Kidney epithelial cell (primary cell): ENCODE data around the gene WBP4. TPM values are rescaled to one million over a fixed set of nuclear protein-coding genes. Genes with fewer than 3 reads are reported as not detected.

Experiments used
- DNase-seq: peaks from one replicate; pipeline ENCODE4 v3.0.0-alpha.2; 2010; ENCODE audit warnings: low read depth
- H3K27me3 ChIP-seq: 2 replicates; pipeline ENCODE4 v1.6.0; 2011; ENCODE audit warnings: low read length; ENCODE audit not compliant: control insufficient read depth, insufficient read depth
- H3K36me3 ChIP-seq: 2 replicates; pipeline ENCODE4 v1.5.1; 2011; ENCODE audit warnings: low read length; ENCODE audit not compliant: control insufficient read depth, insufficient read depth
- H3K4me3 ChIP-seq: 2 replicates; pipeline ENCODE4 v1.5.1; 2011; ENCODE audit warnings: low read depth, mild to moderate bottlenecking, control low read depth, low read length
- total RNA-seq: library from RNA; depleted of rRNA; stranded (reverse); fragments of >200 nt; gene quantifications from 2 replicates; pipeline ENCODE4 v1.2.3, GENCODE V29; 2015
- TF ChIP-seq, protein P1 (sequence below): IDR thresholded peaks from 2 replicates; pipeline ENCODE4 v1.5.1; 2011; ENCODE audit warnings: mild to moderate bottlenecking, moderate library complexity, low read length, control low read depth, inconsistent platforms; ENCODE audit not compliant: insufficient read depth, poor library complexity, severe bottlenecking

WBP4 gene
- total RNA-seq, 1 donor from 2014 or later, result 13.8 TPM

DNA sequence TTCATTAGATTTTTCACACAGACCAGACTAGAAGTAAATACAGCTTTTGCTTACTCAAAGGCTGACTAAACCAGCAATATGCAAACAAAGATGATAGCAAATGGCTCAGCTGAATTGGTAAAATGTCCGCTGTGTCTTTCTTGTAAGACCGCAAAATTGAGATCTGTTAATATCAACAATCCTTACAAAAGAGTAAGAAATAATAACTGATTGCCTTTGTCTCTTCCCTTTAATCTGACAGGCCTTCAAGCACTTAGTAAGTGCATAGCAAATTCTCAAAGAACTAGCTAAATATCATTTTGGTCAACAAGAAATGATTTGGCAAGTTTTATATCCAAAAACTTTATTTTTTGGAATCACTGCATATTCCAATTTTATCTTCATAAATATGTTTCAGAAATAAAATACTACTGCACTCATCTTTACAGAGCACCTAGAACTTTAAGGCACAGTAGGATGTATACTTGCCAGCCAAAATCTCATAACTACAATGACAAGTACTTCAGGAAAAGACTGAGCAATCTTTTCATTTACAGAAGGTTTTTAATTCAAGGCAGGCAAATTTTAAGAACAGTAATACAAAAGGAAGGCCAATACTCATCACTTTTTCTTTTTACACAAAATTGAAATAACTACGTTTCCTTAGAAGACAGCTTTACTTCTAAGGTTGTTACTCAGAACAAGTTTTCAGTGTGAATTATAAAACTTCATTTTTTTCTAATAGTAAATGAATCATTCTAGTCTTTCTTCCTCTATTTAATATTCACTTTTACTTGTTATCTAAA lies 43.3 kb upstream of the WBP4 start:
- Histone ChIP-seq H3K4me3 (peak overlapping the region; percentile 48), H3K36me3 (no peaks in the 10 kb centered on the region), H3K27me3 (no peaks in the 10 kb centered on the region)
- TF ChIP-seq, protein P1, sequence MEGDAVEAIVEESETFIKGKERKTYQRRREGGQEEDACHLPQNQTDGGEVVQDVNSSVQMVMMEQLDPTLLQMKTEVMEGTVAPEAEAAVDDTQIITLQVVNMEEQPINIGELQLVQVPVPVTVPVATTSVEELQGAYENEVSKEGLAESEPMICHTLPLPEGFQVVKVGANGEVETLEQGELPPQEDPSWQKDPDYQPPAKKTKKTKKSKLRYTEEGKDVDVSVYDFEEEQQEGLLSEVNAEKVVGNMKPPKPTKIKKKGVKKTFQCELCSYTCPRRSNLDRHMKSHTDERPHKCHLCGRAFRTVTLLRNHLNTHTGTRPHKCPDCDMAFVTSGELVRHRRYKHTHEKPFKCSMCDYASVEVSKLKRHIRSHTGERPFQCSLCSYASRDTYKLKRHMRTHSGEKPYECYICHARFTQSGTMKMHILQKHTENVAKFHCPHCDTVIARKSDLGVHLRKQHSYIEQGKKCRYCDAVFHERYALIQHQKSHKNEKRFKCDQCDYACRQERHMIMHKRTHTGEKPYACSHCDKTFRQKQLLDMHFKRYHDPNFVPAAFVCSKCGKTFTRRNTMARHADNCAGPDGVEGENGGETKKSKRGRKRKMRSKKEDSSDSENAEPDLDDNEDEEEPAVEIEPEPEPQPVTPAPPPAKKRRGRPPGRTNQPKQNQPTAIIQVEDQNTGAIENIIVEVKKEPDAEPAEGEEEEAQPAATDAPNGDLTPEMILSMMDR, result no peak
- no peak for DNase-seq

DNA sequence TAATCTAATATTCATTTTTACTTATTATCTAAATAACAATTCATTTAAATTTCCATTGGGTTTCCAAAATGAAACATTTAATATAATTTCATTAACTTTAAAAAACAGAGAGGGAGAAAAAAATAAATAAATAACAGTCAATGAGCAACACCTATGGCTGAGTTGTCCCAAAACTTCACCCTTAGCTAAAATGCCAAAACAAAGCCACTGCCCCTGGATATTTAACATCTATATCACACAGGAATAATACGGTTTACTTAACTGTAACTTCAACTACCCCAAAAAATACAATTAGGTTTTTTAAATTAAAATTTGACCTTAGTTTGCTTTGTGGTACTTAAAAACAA lies 42.7 kb upstream of the WBP4 start:
- DNase-seq, result no peak

DNA sequence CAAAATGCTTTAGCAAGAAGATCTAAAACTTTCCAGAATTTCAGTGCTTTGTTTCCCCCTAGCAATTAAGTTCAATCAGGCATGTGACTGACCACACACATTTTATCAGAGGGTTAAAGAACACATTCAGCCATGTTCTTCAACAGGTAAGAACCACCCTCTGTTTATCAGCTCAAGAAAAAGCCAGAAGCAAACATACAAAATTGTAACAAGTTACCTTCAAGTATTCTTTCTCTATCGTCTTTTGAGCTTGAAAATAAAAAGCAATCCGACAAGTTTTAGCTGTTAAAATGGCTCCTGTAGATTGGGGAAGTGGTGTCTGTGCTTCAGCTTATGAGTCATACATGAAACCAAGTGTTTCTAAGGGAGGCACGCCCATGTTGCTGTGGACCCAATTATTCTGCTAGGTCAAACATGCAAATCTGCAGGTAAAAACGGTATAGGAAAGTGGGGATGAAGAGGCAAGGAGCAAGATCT lies 42.3 kb upstream of the WBP4 start, which contains the start of gene ELF1:
Gene ELF1 (minus strand): TSS at position 306 of the 477 bp plus-strand sequence. CDS start 37,262 bp downstream, outside the sequence.
- Histone ChIP-seq H3K4me3 (peak within 1 kb of the TSS; percentile 48), H3K27me3 (no peaks in the 10 kb centered on the region), H3K36me3 (no peaks in the 10 kb centered on the region)
- TF ChIP-seq, protein P1, result no peak
- peak; percentile 70 for DNase-seq

More for the DNA sequence above, 42.7 kb upstream of the WBP4 start:
- H3K4me3 ChIP-seq, result peak overlapping the region; percentile 48
- no peaks in the 10 kb centered on the region for H3K36me3 ChIP-seq
- TF ChIP-seq, protein P1, result no peak
- H3K27me3 ChIP-seq, result no peaks in the 10 kb centered on the region

DNA sequence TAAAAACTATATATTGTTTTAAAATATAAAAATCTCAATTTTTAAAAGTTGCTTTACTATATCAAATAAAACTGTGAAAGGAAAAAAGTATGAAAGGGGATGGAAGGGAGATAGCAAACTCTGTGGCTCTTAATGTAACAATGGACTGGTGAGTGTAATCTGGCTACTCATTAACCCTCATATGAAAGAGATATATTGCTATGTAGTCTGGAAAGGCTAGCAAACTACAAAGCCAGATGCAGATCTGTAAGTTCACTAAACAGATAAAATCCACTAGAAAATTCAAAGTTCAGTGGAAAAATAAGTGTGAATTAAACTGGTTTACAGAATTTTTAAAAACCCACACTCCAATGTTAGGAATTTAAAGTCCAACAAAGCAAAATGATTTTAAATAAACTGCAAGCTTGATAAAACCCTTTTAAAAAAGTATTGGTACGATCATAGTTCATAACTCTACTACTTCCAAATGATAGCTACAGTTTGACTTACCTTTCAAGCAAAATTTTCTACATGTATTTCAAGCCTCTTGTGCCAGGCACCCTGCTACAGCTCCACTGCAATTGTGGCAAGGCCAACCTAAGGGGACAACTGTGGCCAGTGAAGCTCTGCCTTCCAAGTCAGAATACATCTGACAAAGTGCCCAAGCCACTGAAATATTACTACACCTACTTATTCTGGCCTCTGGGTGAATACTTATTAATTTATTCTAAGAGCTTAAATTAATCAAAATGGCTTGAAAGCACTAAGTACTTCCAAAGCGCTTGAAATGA lies 41.5 kb upstream of the WBP4 start:
- no peaks in the 10 kb centered on the region for H3K27me3 ChIP-seq
- H3K4me3 ChIP-seq, result no peak overlapping the region
- peak; percentile 28 for DNase-seq
- H3K36me3 ChIP-seq, result no peaks in the 10 kb centered on the region
- TF ChIP-seq, protein P1, result no peak

DNA sequence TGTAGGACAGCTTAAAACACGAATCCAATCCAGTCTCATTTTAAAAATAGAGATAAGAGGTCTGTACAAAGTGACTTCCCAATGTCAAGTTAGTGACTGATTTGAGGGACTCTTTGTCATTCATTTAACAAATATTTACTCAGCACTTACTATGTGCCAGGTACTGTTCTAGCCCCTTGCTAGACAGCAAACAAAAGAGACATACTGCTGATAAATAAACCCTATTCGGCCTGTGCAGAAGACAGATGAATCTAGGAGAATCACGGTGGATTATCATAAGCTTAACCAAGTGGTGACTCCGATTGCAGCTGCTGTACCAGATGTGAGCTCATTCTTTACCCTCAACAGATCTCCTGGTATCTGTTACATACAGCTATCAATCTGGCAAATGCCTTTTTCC lies 35.8 kb upstream of the WBP4 start:
- TF ChIP-seq, protein P1, result no peak
- no peaks in the 10 kb centered on the region for H3K27me3 ChIP-seq
- H3K36me3 ChIP-seq, result no peaks in the 10 kb centered on the region
- H3K4me3 ChIP-seq, result no peak overlapping the region
- no peak for DNase-seq
